Heart right ventricle (tissue), 16 donors: Measurements from ENCODE around the gene RTN4R. TPM values are rescaled to one million over a fixed set of nuclear protein-coding genes. Genes with fewer than 3 reads are reported as not detected.

Source experiments
- ATAC-seq, 8 donors: fragments of 200-7000 bp; cut with Tn5 transposase; one replicate each; pipeline ENCODE4 v1.9.1; 2020; ENCODE audit warnings: mild to moderate bottlenecking in 8 of 8, moderate library complexity in 8 of 8, moderate number of reproducible peaks in 1 of 8
- DNase-seq, 2 donors: peaks; one replicate each; pipeline ENCODE4 v3.0.0-alpha.2; 2020
- H3K27ac ChIP-seq, 10 donors: fragments of 200-600 bp; sonication (generic) in 2 of 10; one replicate each; pipeline versions ENCODE4 v1.5.0 to v1.8.0; 2020 to 2022; ENCODE audit warnings: mild to moderate bottlenecking in 3 of 10
- H3K27me3 ChIP-seq, 7 donors: fragments of 200-600 bp; one replicate each; pipeline ENCODE4 v1.8.0; 2021 to 2022; ENCODE audit warnings: mild to moderate bottlenecking in 2 of 7
- H3K36me3 ChIP-seq, 9 donors: fragments of 200-600 bp; sonication (generic) in 1 of 9; one replicate each; pipeline versions ENCODE4 v1.5.0 to v1.8.0; 2020 to 2022; ENCODE audit warnings: mild to moderate bottlenecking in 2 of 9
- H3K4me1 ChIP-seq, 9 donors: fragments of 200-600 bp; sonication (generic) in 1 of 9; one replicate each; pipeline versions ENCODE4 v1.5.0 to v1.8.0; 2020 to 2022; ENCODE audit warnings: mild to moderate bottlenecking in 4 of 9
- H3K4me3 ChIP-seq, 10 donors: fragments of 200-600 bp; sonication (generic) in 2 of 10; one replicate each; pipeline versions ENCODE4 v1.5.0 to v1.8.0; 2020 to 2022; ENCODE audit warnings: mild to moderate bottlenecking in 7 of 10, moderate library complexity in 2 of 10
- H3K9me3 ChIP-seq, 11 donors: fragments of 200-600 bp in 10 of 11; sonication (generic) in 2 of 11; one replicate each; pipeline versions ENCODE4 v1.5.0 to v1.8.0; 2013 to 2022; ENCODE audit warnings: mild to moderate bottlenecking in 2 of 11, control low read depth in 1 of 11, moderate library complexity in 1 of 11
- WGBS, 2 donors: extraction: QIAGEN DNeasy Blood & Tissue Kit; methylation state at CpG; one replicate each; pipeline ENCODE4 v1.1.7; 2013; ENCODE audit warnings: inconsistent platforms in 1 of 2; 5-methylcytosine and 5-hydroxymethylcytosine counted together
- intact Hi-C, 10 donors: fragments of 100-400 bp; cut with DNase I; formaldehyde crosslinking; loops; one replicate each; pipeline versions ENCODE4 v1.11.1 to v1.14.2; 2022
- polyA plus RNA-seq, 2 donors: library from polyadenylated mRNA; stranded (reverse); fragments of 200-250 nt; gene quantifications; one replicate each; pipeline ENCODE4 v1.2.3, GENCODE V29; 2013
- total RNA-seq, 10 donors: library from RNA; stranded (reverse); fragmentation: NEBNext Ultra II Directional in 3 of 10; extraction: Animal tissue kit (Norgen Biotek cat#: 25700) in 3 of 10; gene quantifications; one replicate each; pipeline versions ENCODE4 v1.2.1 to v1.2.4, GENCODE V29; 2021 to 2023
- TF ChIP-seq, protein P1 (sequence below), 9 donors: fragments of 200-600 bp; sonication (generic) in 2 of 9; IDR thresholded peaks; one replicate each; pipeline versions ENCODE4 v1.5.0 to v1.8.0; 2021 to 2022; ENCODE audit warnings: antibody characterized with exemption in 9 of 9, mild to moderate bottlenecking in 5 of 9, moderate library complexity in 1 of 9
- donor health status: Arrhythmogenic right ventricular cardiomyopathy.
- donor health status: ischemic (EF 13 %, LVEDD 7.1; RV severe dilation, severe dysfunction).
- donor health status: healthy with polysubstance abuse.
- donor health status: DM: no; HTN: yes; CAD: no.
- donor health status: DM: no; HTN: no; CAD: no.
- donor health status: ischemic (EF 25% LVEDD 6.9; RV normal size, moderate dysfunction).
- donor health status: ischemic (EF 25% LVEDD 5.7; RV mildly dilated, moderate dysfunction).
- donor health status: healthy.
- donor health status: DM: yes; HTN: yes; CAD: no.
- donor health status: Ischemic cardiomyopathy.
- donor health status: ischemic (EF 35%, LVEDD 5.7; RV mildly dilated, moderate dysfunction).
- donor health status: nonischemic (EF 11% LVEDD 7.7; RV severe dilation, severe dysfunction).
- donor health status: DM: yes; HTN: yes; CAD: no.
- donor health status: PGD.
- donor health status: ischemic (EF 29% LVEDD 5.4; RV normal size, mild dysfunction).
- donor health status: nonischemic (EF 23%, LVEDD 6.1; RV moderate dilation, normal function).

Gene RTN4R
- total and polyA plus RNA-seq, 12 donors = 0.56 to 2.5 (median 0.93) TPM

GRCh38 chr22:20256027-20256426 lies 12.1 kb downstream of the RTN4R start:
- no peak for ATAC-seq
- 94 to 96% methylated on average over 13 of the region's 13 CpGs for WGBS, 2 donors
- H3K27ac ChIP-seq = no peak overlapping the region
- no peak overlapping the region for H3K4me3 ChIP-seq
- TF ChIP-seq, protein P1, sequence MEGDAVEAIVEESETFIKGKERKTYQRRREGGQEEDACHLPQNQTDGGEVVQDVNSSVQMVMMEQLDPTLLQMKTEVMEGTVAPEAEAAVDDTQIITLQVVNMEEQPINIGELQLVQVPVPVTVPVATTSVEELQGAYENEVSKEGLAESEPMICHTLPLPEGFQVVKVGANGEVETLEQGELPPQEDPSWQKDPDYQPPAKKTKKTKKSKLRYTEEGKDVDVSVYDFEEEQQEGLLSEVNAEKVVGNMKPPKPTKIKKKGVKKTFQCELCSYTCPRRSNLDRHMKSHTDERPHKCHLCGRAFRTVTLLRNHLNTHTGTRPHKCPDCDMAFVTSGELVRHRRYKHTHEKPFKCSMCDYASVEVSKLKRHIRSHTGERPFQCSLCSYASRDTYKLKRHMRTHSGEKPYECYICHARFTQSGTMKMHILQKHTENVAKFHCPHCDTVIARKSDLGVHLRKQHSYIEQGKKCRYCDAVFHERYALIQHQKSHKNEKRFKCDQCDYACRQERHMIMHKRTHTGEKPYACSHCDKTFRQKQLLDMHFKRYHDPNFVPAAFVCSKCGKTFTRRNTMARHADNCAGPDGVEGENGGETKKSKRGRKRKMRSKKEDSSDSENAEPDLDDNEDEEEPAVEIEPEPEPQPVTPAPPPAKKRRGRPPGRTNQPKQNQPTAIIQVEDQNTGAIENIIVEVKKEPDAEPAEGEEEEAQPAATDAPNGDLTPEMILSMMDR (IDR thresholded peaks at IDR 0.05) = no peak
- H3K27me3 ChIP-seq = no peaks in the 10 kb centered on the region
- intact Hi-C loops = no loop called here
- no peaks in the 10 kb centered on the region for H3K36me3 ChIP-seq
- DNase-seq = no peak
- H3K9me3 ChIP-seq = no peaks in the 10 kb centered on the region
- no peaks in the 10 kb centered on the region for H3K4me1 ChIP-seq

DNA sequence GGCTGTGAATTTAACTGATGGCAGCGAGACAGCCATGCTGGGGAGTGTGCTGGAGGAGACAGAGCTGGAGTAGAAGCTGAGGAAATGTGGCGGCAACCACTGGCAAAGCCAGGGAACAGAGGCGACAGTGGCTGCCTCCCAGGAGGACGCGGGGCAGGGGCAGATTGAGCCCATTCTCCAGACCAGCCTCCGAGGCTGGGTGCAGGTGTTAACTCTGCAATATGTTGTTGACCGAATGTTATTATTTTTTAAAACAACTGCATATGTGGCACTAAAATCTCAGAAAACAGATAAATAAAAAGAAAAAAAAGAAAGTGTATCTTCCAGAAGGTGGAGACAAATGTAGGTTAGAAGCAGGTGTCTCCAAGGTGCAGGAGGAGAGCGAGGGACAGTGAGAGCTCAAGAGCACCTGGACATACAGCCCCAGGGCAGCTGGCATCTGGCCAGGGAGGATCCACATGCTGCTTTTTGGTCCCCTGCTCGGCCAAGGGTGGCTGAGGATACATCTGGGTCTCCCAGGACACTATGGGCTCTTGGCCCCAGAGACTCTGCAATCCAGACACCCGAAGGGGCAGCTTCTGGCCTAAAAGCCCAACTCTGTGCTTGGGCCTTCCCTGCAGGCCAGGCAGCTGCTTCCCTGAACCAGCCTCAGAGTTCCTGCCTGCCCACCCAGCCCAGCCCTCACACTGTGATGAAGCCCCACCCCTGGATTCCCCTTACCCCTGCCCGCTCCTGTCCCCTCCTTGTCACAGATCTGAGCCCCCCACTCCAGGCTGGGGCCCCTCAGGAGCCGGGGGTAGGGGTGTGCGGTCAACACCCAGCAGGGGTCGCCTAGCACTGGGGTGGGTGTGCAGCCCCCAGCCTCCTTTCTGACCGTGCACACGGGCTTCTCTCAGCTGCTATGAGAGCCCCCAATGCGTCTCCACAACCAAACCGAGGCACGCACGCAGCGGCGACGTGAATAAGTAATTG lies 12.9 kb downstream of the RTN4R start:
- ATAC-seq (no peak), DNase-seq (no peak)
- TF ChIP-seq, protein P1 (IDR thresholded peaks at IDR 0.05) = no peak
- no peak overlapping the region for H3K4me3 ChIP-seq
- H3K27me3 ChIP-seq = no peaks in the 10 kb centered on the region
- peaks cover 0 to 6% (median under 1%) of the 10 kb centered on the region in 9 donors for H3K4me1 ChIP-seq
- no peaks in the 10 kb centered on the region for H3K9me3 ChIP-seq
- H3K27ac ChIP-seq = no peak overlapping the region
- intact Hi-C loops = no loop called here
- 92 to 94% methylated on average over 23 of the region's 23 CpGs for WGBS, 2 donors
- H3K36me3 ChIP-seq = no peaks in the 10 kb centered on the region

- ATAC-seq (no peak), DNase-seq (no peak)
- Histone ChIP-seq H3K9me3 (no peaks in the 10 kb centered on the region), H3K27ac (no peak overlapping the region), H3K27me3 (no peaks in the 10 kb centered on the region), H3K36me3 (no peaks in the 10 kb centered on the region), H3K4me3 (no peak overlapping the region), H3K4me1 (peaks cover 10 to 26% (median 17%) of the 10 kb centered on the region in 9 donors)
- intact Hi-C loops = no loop called here
- 90 to 91% methylated on average over 7 of the region's 7 CpGs for WGBS, 2 donors
- TF ChIP-seq, protein P1 (IDR thresholded peaks at IDR 0.05) = no peak
Measured at GRCh38 chr22:20253161-20253560, 15.0 kb downstream of the RTN4R start.

- Histone ChIP-seq H3K4me3 (no peak overlapping the region), H3K4me1 (peaks cover 12 to 38% (median 17%) of the 10 kb centered on the region in 9 donors), H3K27me3 (no peaks in the 10 kb centered on the region), H3K27ac (no peak overlapping the region), H3K36me3 (no peaks in the 10 kb centered on the region), H3K9me3 (no peaks in the 10 kb centered on the region)
- ATAC-seq (no peak), DNase-seq (no peak)
- intact Hi-C loops = no loop called here
- TF ChIP-seq, protein P1 (IDR thresholded peaks at IDR 0.05) = no peak
- WGBS, 2 donors = 97% methylated on average over 5 of the region's 5 CpGs
Measured at GRCh38 chr22:20251981-20252380, 16.1 kb downstream of the RTN4R start.
